A549 (cell line): Measurements from ENCODE around the gene QRICH2.

Experiments
- CEBPB ChIP-seq, 2 experiments: fragments of >200 bp in 1 of 2; sonication (Bioruptor Twin) in 1 of 2; formaldehyde crosslinking in 1 of 2; IDR thresholded peaks; 2 replicates each; pipeline ENCODE4 v1.6.1; 2012 to 2016
- CTCF ChIP-seq: fragments of >200 bp; sonication (Bioruptor Twin); formaldehyde crosslinking; IDR thresholded peaks from 3 replicates; pipeline ENCODE4 v1.5.1; 2016
- JUNB ChIP-seq: fragments of >200 bp; sonication (Bioruptor Twin); formaldehyde crosslinking; IDR thresholded peaks from 2 replicates; pipeline ENCODE4 v1.6.1; 2016
- SMC3 ChIP-seq: fragments of >200 bp; sonication (Bioruptor Twin); formaldehyde crosslinking; IDR thresholded peaks from 3 replicates; pipeline ENCODE4 v1.6.1; 2018; ENCODE audit warnings: inconsistent platforms

- no peak for TF ChIP-seq CEBPB (IDR thresholded peaks at IDR 0.05)
- TF ChIP-seq JUNB = no peak
- peak; percentile 31; the same call in 1 of the 3 replicates for TF ChIP-seq CTCF
- no peak for TF ChIP-seq SMC3
These were observed 28.3 kb downstream of the QRICH2 start for GRCh38 chr17:76279742-76280287.
